Measurements from ENCODE around the gene EPS15. TPM values are rescaled to one million over a fixed set of nuclear protein-coding genes. Genes with fewer than 3 reads are reported as not detected.

Gene EPS15
- total and polyA plus RNA-seq, 2 donors (not counting 1 experiment from before 2014, with no cell fraction given): 40.3 to 151 TPM

GRCh38 chr1:51336711-51337110 is 182.4 kb downstream of the EPS15 start:
- Histone ChIP-seq H3K4me2 (replicated peaks; ENCODE audit: low read depth, low read length, poor library complexity, severe bottlenecking) (no peak overlapping the region), H3K79me2 (ENCODE audit: control insufficient read depth, insufficient read depth, low read length) (no peaks in the 10 kb centered on the region), H3K27ac (ENCODE audit: low read length in 2 of 2) (no peak overlapping the region), H3K27me3 (replicated peaks in 1 of 4; ENCODE audit: control extremely low read depth in 1 of 4, control insufficient read depth in 3 of 4, insufficient read depth in 4 of 4, low read length in 3 of 4) (peaks cover 0 to 6% (median under 1%) of the 10 kb centered on the region in 4 experiments), H3K9ac (ENCODE audit: low read length) (no peak overlapping the region), H2AFZ (ENCODE audit: insufficient read depth, low read depth, low read length, poor library complexity, severe bottlenecking) (no peak overlapping the region), H4K20me1 (ENCODE audit: control insufficient read depth, insufficient read depth, low read length, poor library complexity, severe bottlenecking) (no peaks in the 10 kb centered on the region), H3K36me3 (replicated peaks in 1 of 2; ENCODE audit: control extremely low read depth in 1 of 2, control insufficient read depth in 1 of 2, extremely low read depth in 1 of 2, insufficient read depth in 2 of 2, low read length in 1 of 2) (no peaks in the 10 kb centered on the region), H3K9me3 (ENCODE audit: control extremely low read depth in 1 of 3, control insufficient read depth in 2 of 3, insufficient read depth in 1 of 3, low read length in 2 of 3) (no peaks in the 10 kb centered on the region), H3K4me3 (ENCODE audit: control extremely low read depth in 1 of 5, extremely low read depth in 1 of 5, insufficient read depth in 1 of 5, low read depth in 2 of 5, low read length in 4 of 5) (no peak overlapping the region), H3K4me1 (ENCODE audit: control insufficient read depth in 2 of 2, insufficient read depth in 2 of 2, low read length in 2 of 2) (no peaks in the 10 kb centered on the region)
- no peak overlapping the region for H3K4me3 Mint-ChIP-seq
- no peaks in the 10 kb centered on the region for H3K9me3 Mint-ChIP-seq (ENCODE audit: insufficient read depth)
- intact Hi-C loops (cut with micrococcal nuclease): no loop called here
- WGBS (ENCODE audit: insufficient coverage): 100% methylated on average over 4 of the region's 4 CpGs
- ChIA-PET CTCF (no interaction called here), POLR2A (no interaction called here)
- peaks cover 8% of the 10 kb centered on the region for H3K27me3 Mint-ChIP-seq
- no peak for ATAC-seq (ENCODE audit: low read depth)
- TF ChIP-seq CTCF (IDR thresholded peaks at IDR 0.05) (no peak), EZH2 (IDR thresholded peaks at IDR 0.05; ENCODE audit: borderline replicate concordance, insufficient read depth, low read depth, low read length, poor library complexity, severe bottlenecking) (no peak)
- H3K27ac Mint-ChIP-seq: no peak overlapping the region
- no peaks in the 10 kb centered on the region for H3K4me1 Mint-ChIP-seq
- no peak for DNase-seq

- no peak overlapping the region for H3K4me3 Mint-ChIP-seq
- no peak overlapping the region for H3K4me3 ChIP-seq (ENCODE audit: control extremely low read depth in 1 of 5, extremely low read depth in 1 of 5, insufficient read depth in 1 of 5, low read depth in 2 of 5, low read length in 4 of 5)
- intact Hi-C loops (cut with micrococcal nuclease): no loop called here
- peaks cover 13% of the 10 kb centered on the region for H3K27me3 Mint-ChIP-seq
- CTCF ChIA-PET: no interaction called here
- TF ChIP-seq EZH2 (IDR thresholded peaks at IDR 0.05; ENCODE audit: borderline replicate concordance, insufficient read depth, low read depth, low read length, poor library complexity, severe bottlenecking): no peak
- no peak for TF ChIP-seq CTCF (IDR thresholded peaks at IDR 0.05)
- no peak overlapping the region for H2AFZ ChIP-seq (ENCODE audit: insufficient read depth, low read depth, low read length, poor library complexity, severe bottlenecking)
- H4K20me1 ChIP-seq (ENCODE audit: control insufficient read depth, insufficient read depth, low read length, poor library complexity, severe bottlenecking): no peaks in the 10 kb centered on the region
- peaks cover 0 to under 1% (median 0%) of the 10 kb centered on the region in 3 donors for H3K9me3 ChIP-seq (ENCODE audit: control extremely low read depth in 1 of 3, control insufficient read depth in 2 of 3, insufficient read depth in 1 of 3, low read length in 2 of 3)
- H3K4me1 Mint-ChIP-seq: peaks cover 3% of the 10 kb centered on the region
- H3K4me1 ChIP-seq (ENCODE audit: control insufficient read depth in 2 of 2, insufficient read depth in 2 of 2, low read length in 2 of 2): peaks cover 1 to 2% of the 10 kb centered on the region in 2 donors
- POLR2A ChIA-PET: no interaction called here
- H3K27ac ChIP-seq (ENCODE audit: low read length in 2 of 2): no peak overlapping the region
- peaks cover 0 to 13% (median 3%) of the 10 kb centered on the region in 4 experiments for H3K27me3 ChIP-seq (replicated peaks in 1 of 4; ENCODE audit: control extremely low read depth in 1 of 4, control insufficient read depth in 3 of 4, insufficient read depth in 4 of 4, low read length in 3 of 4)
- H3K4me2 ChIP-seq (replicated peaks; ENCODE audit: low read depth, low read length, poor library complexity, severe bottlenecking): no peak overlapping the region
- no peaks in the 10 kb centered on the region for H3K9me3 Mint-ChIP-seq (ENCODE audit: insufficient read depth)
- 86% methylated on average over 2 of the region's 3 CpGs for WGBS (ENCODE audit: insufficient coverage)
- no peaks in the 10 kb centered on the region for H3K36me3 ChIP-seq (replicated peaks in 1 of 2; ENCODE audit: control extremely low read depth in 1 of 2, control insufficient read depth in 1 of 2, extremely low read depth in 1 of 2, insufficient read depth in 2 of 2, low read length in 1 of 2)
- H3K79me2 ChIP-seq (ENCODE audit: control insufficient read depth, insufficient read depth, low read length): no peaks in the 10 kb centered on the region
- ATAC-seq (ENCODE audit: low read depth) (no peak), DNase-seq (no peak)
- no peak overlapping the region for H3K27ac Mint-ChIP-seq
- no peak overlapping the region for H3K9ac ChIP-seq (ENCODE audit: low read length)
These were observed 183.1 kb downstream of the EPS15 start for GRCh38 chr1:51336004-51336403.

Measured in B cell (primary cell).